ENCODE data around the gene CCM2L. TPM values are rescaled to one million over a fixed set of nuclear protein-coding genes. Genes with fewer than 3 reads are reported as not detected.

CCM2L gene
- total RNA-seq, 2 donors from 2014 or later: 4.6 to 5.7 TPM

DNA sequence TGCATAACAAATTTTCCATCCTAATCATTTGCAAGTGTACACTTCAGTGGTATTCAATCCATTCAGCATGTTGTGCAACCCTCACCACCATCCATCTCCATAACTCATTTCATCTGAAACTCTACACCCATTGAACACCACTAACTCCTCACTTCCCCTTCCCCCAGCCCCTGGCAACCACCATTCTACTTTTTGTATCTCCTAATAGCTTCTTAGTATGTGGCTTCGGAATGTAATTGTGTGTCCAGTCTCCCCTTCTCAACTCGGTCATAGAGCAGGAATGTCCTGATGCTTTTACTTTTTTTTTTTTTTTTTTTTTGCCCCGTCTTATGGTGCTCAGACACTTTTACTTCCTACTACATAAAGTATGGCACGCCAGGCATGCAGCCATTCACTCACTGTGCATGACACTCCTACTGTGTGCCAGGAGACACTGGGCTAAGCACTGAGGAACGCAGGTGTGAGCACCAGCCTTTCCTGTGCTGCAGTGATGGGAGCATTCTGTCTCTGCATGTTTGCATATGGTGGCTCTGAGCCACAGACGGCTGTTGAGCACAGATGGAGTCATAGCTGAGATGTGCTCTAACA lies 57.1 kb downstream of the CCM2L start:
- no peak for TF ChIP-seq POLR2A (IDR thresholded peaks at IDR 0.05)
- TF ChIP-seq CTCF (IDR thresholded peaks at IDR 0.05): no peak
- TF ChIP-seq POLR2AphosphoS5 (IDR thresholded peaks at IDR 0.05): no peak
- H3K4me1 ChIP-seq (replicated peaks): no peaks in the 10 kb centered on the region
- WGBS: 47% methylated on average over 6 of the region's 6 CpGs
- H3K27ac ChIP-seq: no peak overlapping the region
- H3K36me3 ChIP-seq: no peaks in the 10 kb centered on the region
- intact Hi-C loops (cut with DNase I): no loop called here
- H3K9me3 ChIP-seq: no peaks in the 10 kb centered on the region
- H3K4me3 ChIP-seq: no peak overlapping the region
- peaks cover 2% of the 10 kb centered on the region for H3K27me3 ChIP-seq (replicated peaks; ENCODE audit: insufficient read depth)
- DNase-seq (ENCODE audit: low spot score): no peak

- 98% methylated on average over 2 of the region's 2 CpGs for WGBS
- no peaks in the 10 kb centered on the region for H3K36me3 ChIP-seq
- no peak overlapping the region for H3K4me3 ChIP-seq
- H3K4me1 ChIP-seq (replicated peaks): no peaks in the 10 kb centered on the region
- no peak for DNase-seq (ENCODE audit: low spot score)
- H3K27ac ChIP-seq: no peak overlapping the region
- intact Hi-C loops (cut with DNase I): no loop called here
- TF ChIP-seq POLR2A (IDR thresholded peaks at IDR 0.05): no peak
- no peak for TF ChIP-seq CTCF (IDR thresholded peaks at IDR 0.05)
- no peak for TF ChIP-seq POLR2AphosphoS5 (IDR thresholded peaks at IDR 0.05)
- no peaks in the 10 kb centered on the region for H3K9me3 ChIP-seq
- peaks cover 2% of the 10 kb centered on the region for H3K27me3 ChIP-seq (replicated peaks; ENCODE audit: insufficient read depth)
Measured at GRCh38 chr20:32068174-32068573, 57.9 kb downstream of the CCM2L start.

DNA sequence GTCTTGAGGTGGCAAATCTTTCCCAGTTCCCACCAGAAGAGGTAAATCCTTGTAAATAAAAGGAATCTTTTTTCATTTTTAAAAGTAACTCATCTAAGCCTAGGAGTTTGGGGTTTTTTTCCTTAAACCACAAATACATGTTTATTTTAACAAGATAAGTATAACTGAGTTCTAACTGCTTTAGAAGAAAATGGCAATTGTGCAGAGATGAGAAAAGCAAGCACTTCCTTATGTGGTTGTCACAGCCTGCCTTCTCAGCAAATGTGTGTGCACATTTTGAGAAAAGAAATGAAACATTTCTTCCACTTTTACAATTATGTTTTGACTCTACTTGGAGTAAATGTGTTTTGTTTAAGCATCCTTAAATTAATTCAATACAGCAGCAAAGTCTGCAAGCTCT lies 59.5 kb downstream of the CCM2L start:
- no peak overlapping the region for H3K27ac ChIP-seq

DNA sequence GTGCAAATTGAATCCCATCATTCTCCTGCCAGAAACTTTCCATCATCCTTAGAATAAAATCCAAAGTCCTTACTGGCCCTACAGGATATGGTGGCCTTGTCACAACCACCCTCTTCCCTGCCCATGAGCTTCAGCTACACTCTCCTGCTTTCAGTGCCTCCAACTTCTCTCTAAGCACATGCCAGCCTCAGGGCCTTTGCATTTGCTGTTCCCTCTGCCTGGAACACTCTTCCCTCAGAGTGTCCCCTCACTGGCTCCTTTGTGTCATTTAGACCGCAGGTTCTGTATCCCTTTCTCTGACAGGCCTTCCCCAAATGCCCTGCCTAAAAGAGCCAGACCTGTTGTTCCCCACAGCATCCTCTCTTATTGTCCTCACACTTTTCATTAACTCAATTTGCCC lies 60.0 kb downstream of the CCM2L start:
- DNase-seq (ENCODE audit: low spot score): no peak
- WGBS: 85% methylated on average over 1 of the region's 1 CpG
- H3K4me3 ChIP-seq: no peak overlapping the region
- H3K27me3 ChIP-seq (replicated peaks; ENCODE audit: insufficient read depth): no peaks in the 10 kb centered on the region
- H3K4me1 ChIP-seq (replicated peaks): no peaks in the 10 kb centered on the region
- TF ChIP-seq POLR2AphosphoS5 (IDR thresholded peaks at IDR 0.05) (no peak), CTCF (IDR thresholded peaks at IDR 0.05) (no peak), POLR2A (IDR thresholded peaks at IDR 0.05) (no peak)
- H3K9me3 ChIP-seq: no peaks in the 10 kb centered on the region
- H3K36me3 ChIP-seq: no peaks in the 10 kb centered on the region
- intact Hi-C loops (cut with DNase I): no loop called here
- H3K27ac ChIP-seq: no peak overlapping the region

More for the DNA sequence above, 59.5 kb downstream of the CCM2L start:
- H3K9me3 ChIP-seq: no peaks in the 10 kb centered on the region
- peaks cover under 1% of the 10 kb centered on the region for H3K27me3 ChIP-seq (replicated peaks; ENCODE audit: insufficient read depth)
- no peaks in the 10 kb centered on the region for H3K4me1 ChIP-seq (replicated peaks)
- intact Hi-C loops (cut with DNase I): no loop called here
- DNase-seq (ENCODE audit: low spot score): no peak
- no peaks in the 10 kb centered on the region for H3K36me3 ChIP-seq
- no peak overlapping the region for H3K4me3 ChIP-seq
- TF ChIP-seq CTCF (IDR thresholded peaks at IDR 0.05): no peak
- no peak for TF ChIP-seq POLR2A (IDR thresholded peaks at IDR 0.05)
- no peak for TF ChIP-seq POLR2AphosphoS5 (IDR thresholded peaks at IDR 0.05)

- Histone ChIP-seq H3K4me3 (no peak overlapping the region), H3K9me3 (no peaks in the 10 kb centered on the region), H3K4me1 (replicated peaks) (no peaks in the 10 kb centered on the region), H3K27me3 (replicated peaks; ENCODE audit: insufficient read depth) (no peaks in the 10 kb centered on the region), H3K27ac (no peak overlapping the region), H3K36me3 (no peaks in the 10 kb centered on the region)
- no peak for DNase-seq (ENCODE audit: low spot score)
- no peak for TF ChIP-seq POLR2AphosphoS5 (IDR thresholded peaks at IDR 0.05)
- TF ChIP-seq CTCF (IDR thresholded peaks at IDR 0.05): no peak
- TF ChIP-seq POLR2A (IDR thresholded peaks at IDR 0.05): no peak
- 46% methylated on average over 4 of the region's 4 CpGs for WGBS
- intact Hi-C loops (cut with DNase I): no loop called here
Measured at GRCh38 chr20:32070690-32071213, 60.5 kb downstream of the CCM2L start.

All from prostate gland (tissue), 2 donors.